Measurements from ENCODE around the gene BRCC3. TPM values are rescaled to one million over a fixed set of nuclear protein-coding genes. Genes with fewer than 3 reads are reported as not detected.

The BRCC3 gene
- total RNA-seq (10 to 100 TPM in 8 of 9 donors, 1 to 10 TPM in 1; 7.9 to 18.7 (median 16.6) TPM), polyA plus RNA-seq (10 to 100 TPM in 1 of 2 donors, 1 to 10 TPM in 1; 3.6 to 15.0 TPM)
- long read RNA-seq, donor 1, transcript BRCC3-208 (10 exons, 2,694 nt): major isoform, 17 of 30 reads
- long read RNA-seq, donor 1, partial matches to known transcripts: 3 of 30 reads
- long read RNA-seq, donor 1, other reads (novel, unspliced or antisense): 9 of 30 reads
- long read RNA-seq, donor 2, transcript BRCC3-208 (10 exons, 2,694 nt): major isoform, 35 of 88 reads
- long read RNA-seq, donor 2, partial matches to known transcripts: 1 of 88 reads
- long read RNA-seq, donor 2, other reads (novel, unspliced or antisense): 46 of 88 reads
- long read RNA-seq, donor 3, transcript BRCC3-208 (10 exons, 2,694 nt): major isoform, 12 of 26 reads
- long read RNA-seq, donor 3, partial matches to known transcripts: 0 of 26 reads
- long read RNA-seq, donor 3, other reads (novel, unspliced or antisense): 12 of 26 reads

DNA sequence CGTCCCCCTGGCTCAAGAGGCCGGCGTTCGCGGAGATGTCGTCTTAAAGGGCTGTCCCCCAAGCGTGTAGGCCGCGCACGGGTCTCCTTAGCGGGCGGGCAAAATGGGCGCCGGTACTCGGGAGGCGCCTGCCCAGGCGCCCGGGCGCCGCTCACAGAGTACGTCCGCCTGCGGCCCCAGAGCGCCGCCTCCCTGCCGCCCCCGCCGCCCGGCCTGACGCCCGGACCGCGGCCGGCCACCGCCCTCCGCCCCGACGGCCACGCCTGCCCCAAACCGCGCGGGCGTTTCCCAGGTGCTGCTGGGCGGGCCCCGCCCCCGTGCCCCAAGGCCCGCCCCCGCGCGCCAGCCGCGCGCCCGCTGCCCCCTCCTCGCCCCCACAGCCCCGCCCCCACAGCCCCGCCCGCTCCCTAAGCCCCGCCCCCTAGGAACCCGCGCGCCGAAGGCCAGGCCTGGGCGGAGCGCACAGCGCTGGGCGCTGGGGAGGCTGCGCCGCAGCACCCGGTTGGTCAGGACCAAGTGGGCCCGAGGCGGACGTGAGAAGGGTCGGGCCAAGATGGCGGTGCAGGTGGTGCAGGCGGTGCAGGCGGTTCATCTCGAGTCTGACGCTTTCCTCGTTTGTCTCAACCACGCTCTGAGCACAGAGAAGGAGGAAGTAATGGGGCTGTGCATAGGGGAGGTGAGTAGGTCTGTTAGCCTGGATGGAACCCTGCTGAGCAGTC lies at the start of gene BRCC3, which contains the start of the genes CMC4 and MTCP1:
TSS of gene BRCC3 (plus strand) at position 534 of the 719 bp plus-strand sequence. CDS start at position 554, 20 bp downstream.
TSS of gene CMC4 (minus strand) at position 162 of the 719 bp plus-strand sequence. CDS start 7,113 bp downstream, outside the sequence.
TSS of gene MTCP1 (minus strand) at position 162 of the 719 bp plus-strand sequence. CDS start 5,126 bp downstream, outside the sequence.
- DNase-seq: peak; percentile 81 to 91 (median 87)
- no peaks in the 10 kb centered on the region for H3K27me3 ChIP-seq
- TF ChIP-seq POLR2A (IDR thresholded peaks at IDR 0.05) (peak in 1 of 2 donors; percentile 45), CTCF (IDR thresholded peaks at IDR 0.05) (no peak)
- H3K4me3 ChIP-seq: peak within 1 kb of the TSS; percentile 51 to 94 (median 71)
- H3K36me3 ChIP-seq: peaks cover 0 to 27% (median 10%) of the 10 kb centered on the region in 9 donors
- peak within 1 kb of the TSS; percentile 57 to 94 (median 87) for H3K27ac ChIP-seq
- no peaks in the 10 kb centered on the region for H3K9me3 ChIP-seq
- intact Hi-C loops (cut with DNase I): no loop called here
- H3K4me1 ChIP-seq: peaks cover 0 to 28% (median 9%) of the 10 kb centered on the region in 12 donors
- 1 to 35% (median 17%) methylated on average over 25 to 81 of the region's 81 CpGs for WGBS, 4 donors
- ATAC-seq: peak; percentile 93 to 98 (median 96)

DNA sequence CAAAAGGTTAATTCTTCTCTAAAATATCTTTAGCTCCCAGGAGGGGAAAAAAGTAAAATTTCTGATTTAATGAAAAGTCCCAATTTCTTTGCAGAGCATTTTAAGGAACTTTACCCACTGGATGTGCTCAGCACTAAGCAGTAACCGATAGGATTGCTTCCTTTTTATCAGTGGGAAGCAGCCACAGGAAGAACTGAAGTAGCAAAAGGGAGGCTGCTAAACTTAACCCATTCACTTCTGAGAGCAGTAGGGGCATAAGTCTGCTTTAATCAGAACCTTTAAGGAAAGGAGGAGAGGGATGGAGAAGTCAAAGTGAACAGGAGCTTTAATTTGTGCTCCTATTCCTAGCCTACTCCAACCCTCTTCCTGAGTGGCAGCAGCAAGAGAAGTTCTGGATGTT lies 48.7 kb upstream of the BRCC3 start, which contains the start of gene F8:
TSS of gene F8 (minus strand) at position 139 of the 400 bp plus-strand sequence. CDS start 171 bp downstream, outside the sequence.
- peak in 1 of 2 donors; percentile 22 for TF ChIP-seq POLR2A (IDR thresholded peaks at IDR 0.05)
- TF ChIP-seq CTCF (IDR thresholded peaks at IDR 0.05): no peak
- peak within 1 kb of the TSS in 8 of 12 donors; percentile 25 to 70 (median 60) for H3K27ac ChIP-seq
- H3K4me1 ChIP-seq: peaks cover 0 to 4% (median 0%) of the 10 kb centered on the region in 12 donors
- no peaks in the 10 kb centered on the region for H3K27me3 ChIP-seq
- H3K4me3 ChIP-seq: peak within 1 kb of the TSS in 11 of 12 donors; percentile 1 to 56 (median 42)
- no peak for DNase-seq
- no peak for ATAC-seq
- intact Hi-C loops (cut with DNase I): no loop called here
- 0 to 16% (median 6%) methylated on average over 1 of the region's 1 CpG for WGBS, 4 donors
- H3K9me3 ChIP-seq: no peaks in the 10 kb centered on the region
- H3K36me3 ChIP-seq: no peaks in the 10 kb centered on the region

DNA sequence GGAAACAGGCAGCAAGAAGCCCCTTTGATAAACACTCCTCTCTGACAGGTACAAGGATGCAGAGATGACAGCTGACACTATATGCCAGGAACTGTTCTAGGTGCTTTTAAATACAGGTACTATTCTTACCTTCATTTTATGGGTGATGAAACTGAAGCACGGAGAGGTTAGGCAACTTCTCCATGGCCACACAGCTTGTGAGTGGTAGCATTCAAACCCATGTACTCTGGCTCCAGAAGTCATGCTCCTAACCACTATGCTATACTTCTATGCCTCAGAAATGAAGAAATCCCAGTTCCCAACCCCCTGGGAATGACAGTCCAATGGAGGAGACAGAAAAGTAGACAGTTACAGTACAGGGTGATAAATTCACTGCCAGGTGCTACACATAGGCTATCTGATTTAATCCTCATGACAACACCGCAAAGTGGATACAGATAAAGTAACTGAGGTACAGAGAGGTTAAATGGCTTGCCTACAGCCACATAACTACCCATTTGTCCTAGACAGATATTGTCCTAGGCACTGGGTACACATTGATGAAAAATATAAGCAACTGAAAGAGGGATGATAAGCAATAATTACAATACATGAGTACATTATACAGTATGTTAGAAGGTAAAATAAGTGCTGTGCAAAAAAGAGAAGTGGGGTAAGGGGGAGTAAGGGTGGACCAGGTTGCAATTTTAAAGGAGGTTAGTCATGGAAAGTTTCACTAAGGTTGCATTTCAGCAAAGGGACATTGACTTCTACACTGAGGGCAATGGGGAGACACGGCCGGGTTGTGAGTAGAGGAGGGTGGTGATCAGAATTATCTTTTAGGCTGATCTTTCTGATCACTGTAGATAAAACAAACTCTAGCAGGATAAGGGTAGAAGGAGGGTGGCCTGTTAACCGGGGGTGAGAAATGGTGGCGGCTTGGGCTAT lies 47.1 kb upstream of the BRCC3 start:
- no peaks in the 10 kb centered on the region for H3K36me3 ChIP-seq
- H3K4me1 ChIP-seq: peaks cover 0 to 15% (median 1%) of the 10 kb centered on the region in 12 donors
- DNase-seq (no peak), ATAC-seq (no peak)
- H3K9me3 ChIP-seq: no peaks in the 10 kb centered on the region
- peak overlapping the region in 1 of 12 donors; percentile 70 for H3K27ac ChIP-seq
- WGBS, 4 donors: 86 to 92% (median 88%) methylated on average over 6 of the region's 6 CpGs
- no peaks in the 10 kb centered on the region for H3K27me3 ChIP-seq
- intact Hi-C loops (cut with DNase I): no loop called here
- no peak overlapping the region for H3K4me3 ChIP-seq
- TF ChIP-seq POLR2A (IDR thresholded peaks at IDR 0.05) (no peak), CTCF (IDR thresholded peaks at IDR 0.05) (no peak)

All from heart left ventricle (tissue), 16 donors.